Measurements from ENCODE around the gene ACO1. TPM values are rescaled to one million over a fixed set of nuclear protein-coding genes. Genes with fewer than 3 reads are reported as not detected.
A peak's percentile ranks its signal among the peaks of the same experiment; 100 is the strongest.

ACO1 gene
- total RNA-seq, 1 donor from 2014 or later = 19.1 TPM

- intact Hi-C loops (cut with DNase I) = no loop called here
- DNase-seq (ENCODE audit: low spot score in 2 of 2) = no peak
- H3K9me3 ChIP-seq = no peaks in the 10 kb centered on the region
- H3K27ac ChIP-seq = peak overlapping the region in 1 of 2 donors; percentile 39
- no peak for TF ChIP-seq CTCF (IDR thresholded peaks at IDR 0.05)
- H3K4me3 ChIP-seq = no peak overlapping the region
- H3K27me3 ChIP-seq = no peaks in the 10 kb centered on the region
- peaks cover 0 to 9% of the 10 kb centered on the region in 2 donors for H3K4me1 ChIP-seq
- peaks cover 26 to 74% of the 10 kb centered on the region in 2 donors for H3K36me3 ChIP-seq
Measured at GRCh38 chr9:32426278-32426939, 42.0 kb downstream of the ACO1 start.

- peak overlapping the region in 1 of 2 donors; percentile 27 for H3K27ac ChIP-seq
- peaks cover 25 to 68% of the 10 kb centered on the region in 2 donors for H3K36me3 ChIP-seq
Measured at GRCh38 chr9:32427111-32427873, 42.8 kb downstream of the ACO1 start.

GRCh38 chr9:32430720-32431119, 46.3 kb downstream of the ACO1 start:
- H3K27me3 ChIP-seq = no peaks in the 10 kb centered on the region
- H3K27ac ChIP-seq = peak overlapping the region; percentile 35
- TF ChIP-seq CTCF (IDR thresholded peaks at IDR 0.05) = no peak
- peaks cover 0 to 9% of the 10 kb centered on the region in 2 donors for H3K4me1 ChIP-seq
- DNase-seq (ENCODE audit: low spot score in 2 of 2) = no peak
- no peak overlapping the region for H3K4me3 ChIP-seq
- peaks cover 20 to 69% of the 10 kb centered on the region in 2 donors for H3K36me3 ChIP-seq
- no peaks in the 10 kb centered on the region for H3K9me3 ChIP-seq
- intact Hi-C loops (cut with DNase I) = loop anchor here (1.0 to 10.0 kb wide), 3 partner anchors 51 to 147 kb away; partner anchors contain the start of gene RIGI

More at GRCh38 chr9:32427111-32427873, 42.8 kb downstream of the ACO1 start:
- Histone ChIP-seq H3K27me3 (no peaks in the 10 kb centered on the region), H3K4me3 (no peak overlapping the region), H3K4me1 (peaks cover 0 to 9% of the 10 kb centered on the region in 2 donors), H3K9me3 (no peaks in the 10 kb centered on the region)
- DNase-seq (ENCODE audit: low spot score in 2 of 2) = no peak
- TF ChIP-seq CTCF (IDR thresholded peaks at IDR 0.05) = no peak
- intact Hi-C loops (cut with DNase I) = no loop called here

- Histone ChIP-seq H3K36me3 (peaks cover 18 to 69% of the 10 kb centered on the region in 2 donors), H3K27ac (peak overlapping the region in 1 of 2 donors; percentile 35), H3K4me1 (peaks cover 0 to 9% of the 10 kb centered on the region in 2 donors), H3K27me3 (no peaks in the 10 kb centered on the region), H3K4me3 (no peak overlapping the region), H3K9me3 (no peaks in the 10 kb centered on the region)
- no peak for TF ChIP-seq CTCF (IDR thresholded peaks at IDR 0.05)
- intact Hi-C loops (cut with DNase I) = loop anchor here (1.0 to 10.0 kb wide), 3 partner anchors 52 to 146 kb away; partner anchors contain the start of gene RIGI
- no peak for DNase-seq (ENCODE audit: low spot score in 2 of 2)
Measured at GRCh38 chr9:32431196-32431595, 46.8 kb downstream of the ACO1 start.

- peak in 1 of 2 donors; percentile 67 for DNase-seq (ENCODE audit: low spot score in 2 of 2)
- Histone ChIP-seq H3K27ac (peak overlapping the region in 1 of 2 donors; percentile 35), H3K9me3 (no peaks in the 10 kb centered on the region), H3K36me3 (peaks cover 21 to 73% of the 10 kb centered on the region in 2 donors), H3K4me1 (peaks cover 0 to 7% of the 10 kb centered on the region in 2 donors), H3K27me3 (no peaks in the 10 kb centered on the region), H3K4me3 (no peak overlapping the region)
- intact Hi-C loops (cut with DNase I) = loop anchor here (1.0 to 10.0 kb wide), 3 partner anchors 53 to 145 kb away; partner anchors contain the start of gene RIGI
- TF ChIP-seq CTCF (IDR thresholded peaks at IDR 0.05) = peak in 2 of 3 experiments; percentile 35 to 52
Measured at GRCh38 chr9:32431940-32432555, 47.6 kb downstream of the ACO1 start.

Measured in ascending aorta (tissue), 2 donors.